WI38 (cell line): ENCODE data around the gene LRP1-AS.

Source experiments
- H3K4me3 ChIP-seq: 2 replicates; pipeline ENCODE4 v1.5.1; 2011; ENCODE audit warnings: low read depth, mild to moderate bottlenecking, control low read depth, low read length
- TF ChIP-seq, protein P1 (sequence below): IDR thresholded peaks from 2 replicates; pipeline ENCODE4 v1.5.1; 2012; ENCODE audit warnings: low read depth, mild to moderate bottlenecking, control low read depth, low read length

Gene LRP1-AS

GRCh38 chr12:57110104-57111030, 37.1 kb downstream of the LRP1-AS start:
- peak overlapping the region; percentile 81 for H3K4me3 ChIP-seq
- TF ChIP-seq, protein P1, sequence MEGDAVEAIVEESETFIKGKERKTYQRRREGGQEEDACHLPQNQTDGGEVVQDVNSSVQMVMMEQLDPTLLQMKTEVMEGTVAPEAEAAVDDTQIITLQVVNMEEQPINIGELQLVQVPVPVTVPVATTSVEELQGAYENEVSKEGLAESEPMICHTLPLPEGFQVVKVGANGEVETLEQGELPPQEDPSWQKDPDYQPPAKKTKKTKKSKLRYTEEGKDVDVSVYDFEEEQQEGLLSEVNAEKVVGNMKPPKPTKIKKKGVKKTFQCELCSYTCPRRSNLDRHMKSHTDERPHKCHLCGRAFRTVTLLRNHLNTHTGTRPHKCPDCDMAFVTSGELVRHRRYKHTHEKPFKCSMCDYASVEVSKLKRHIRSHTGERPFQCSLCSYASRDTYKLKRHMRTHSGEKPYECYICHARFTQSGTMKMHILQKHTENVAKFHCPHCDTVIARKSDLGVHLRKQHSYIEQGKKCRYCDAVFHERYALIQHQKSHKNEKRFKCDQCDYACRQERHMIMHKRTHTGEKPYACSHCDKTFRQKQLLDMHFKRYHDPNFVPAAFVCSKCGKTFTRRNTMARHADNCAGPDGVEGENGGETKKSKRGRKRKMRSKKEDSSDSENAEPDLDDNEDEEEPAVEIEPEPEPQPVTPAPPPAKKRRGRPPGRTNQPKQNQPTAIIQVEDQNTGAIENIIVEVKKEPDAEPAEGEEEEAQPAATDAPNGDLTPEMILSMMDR, result no peak

- peak overlapping the region; percentile 81 for H3K4me3 ChIP-seq
- TF ChIP-seq, protein P1, result no peak
These were observed 38.0 kb downstream of the LRP1-AS start for GRCh38 chr12:57109207-57110103.

DNA sequence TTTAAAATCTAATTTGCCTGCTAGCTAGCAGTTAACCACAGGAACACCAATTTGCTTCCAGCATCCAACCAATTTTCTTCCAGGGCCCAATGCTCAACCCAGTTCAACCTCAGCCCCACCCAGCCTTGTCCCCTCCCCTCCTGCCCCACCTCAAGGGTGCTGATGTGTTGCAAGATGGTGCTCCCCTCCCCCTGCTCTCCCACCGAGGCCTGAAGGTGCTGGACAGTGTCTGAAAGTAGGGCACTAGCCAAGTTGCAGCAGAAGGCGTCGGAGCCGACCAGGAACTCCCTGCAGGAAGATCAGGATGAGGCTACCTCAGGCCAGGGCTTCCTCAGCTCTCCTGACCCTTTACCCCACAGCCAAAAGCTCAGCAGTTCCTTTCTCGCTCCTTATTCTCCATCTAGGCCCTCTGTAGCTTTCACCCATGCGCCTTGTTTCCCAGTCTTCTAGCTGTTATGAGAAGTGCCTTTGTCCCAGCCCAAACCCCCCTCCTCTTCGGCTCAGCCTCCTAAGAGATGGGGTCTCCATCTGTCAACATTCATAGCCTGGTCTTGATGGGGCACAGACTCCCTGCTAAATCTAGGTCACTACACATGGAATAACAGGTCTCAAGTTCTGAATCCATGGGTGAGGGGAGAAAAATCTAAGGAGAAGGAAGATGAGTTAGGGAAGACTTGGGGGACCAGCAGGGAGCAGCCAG, 39.8 kb downstream of the LRP1-AS start:
- no peak overlapping the region for H3K4me3 ChIP-seq
- TF ChIP-seq, protein P1, result no peak

DNA sequence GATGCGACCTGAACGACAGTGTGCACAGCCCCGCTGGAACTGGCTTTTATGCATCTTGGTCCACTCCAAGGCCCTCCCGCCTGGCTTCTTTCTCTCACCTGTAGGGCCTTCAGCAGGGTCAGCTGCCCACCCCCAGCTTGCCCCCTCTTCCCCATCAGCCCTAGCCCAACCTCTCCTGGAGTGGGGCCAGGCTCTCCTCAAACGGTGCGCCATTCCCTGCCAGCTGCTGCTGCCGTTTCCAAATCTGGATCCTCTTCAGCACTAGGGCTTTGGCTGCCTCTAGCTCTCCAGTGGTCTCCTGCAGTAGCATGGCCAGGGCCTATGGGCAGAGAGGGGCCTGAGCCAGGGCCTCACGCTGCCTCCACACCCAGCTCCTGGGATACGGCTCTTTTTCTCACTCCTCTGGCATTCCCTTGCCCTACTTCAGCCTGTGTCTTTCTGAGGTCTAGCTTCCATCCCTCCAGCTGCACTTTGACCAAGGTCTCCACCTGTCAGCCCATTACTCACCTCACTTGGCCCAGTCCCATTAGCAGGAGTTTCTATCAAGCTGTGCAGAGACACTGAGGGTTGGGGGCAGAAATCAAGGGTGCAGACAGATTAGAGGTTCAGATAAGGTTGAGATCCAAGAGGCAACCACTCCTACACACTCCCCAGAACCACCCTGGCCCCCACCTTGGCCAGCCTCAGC, 41.3 kb downstream of the LRP1-AS start:
- TF ChIP-seq, protein P1, result no peak
- no peak overlapping the region for H3K4me3 ChIP-seq

GRCh38 chr12:57105011-57105753, 42.2 kb downstream of the LRP1-AS start:
- no peak overlapping the region for H3K4me3 ChIP-seq
- TF ChIP-seq, protein P1, result no peak

DNA sequence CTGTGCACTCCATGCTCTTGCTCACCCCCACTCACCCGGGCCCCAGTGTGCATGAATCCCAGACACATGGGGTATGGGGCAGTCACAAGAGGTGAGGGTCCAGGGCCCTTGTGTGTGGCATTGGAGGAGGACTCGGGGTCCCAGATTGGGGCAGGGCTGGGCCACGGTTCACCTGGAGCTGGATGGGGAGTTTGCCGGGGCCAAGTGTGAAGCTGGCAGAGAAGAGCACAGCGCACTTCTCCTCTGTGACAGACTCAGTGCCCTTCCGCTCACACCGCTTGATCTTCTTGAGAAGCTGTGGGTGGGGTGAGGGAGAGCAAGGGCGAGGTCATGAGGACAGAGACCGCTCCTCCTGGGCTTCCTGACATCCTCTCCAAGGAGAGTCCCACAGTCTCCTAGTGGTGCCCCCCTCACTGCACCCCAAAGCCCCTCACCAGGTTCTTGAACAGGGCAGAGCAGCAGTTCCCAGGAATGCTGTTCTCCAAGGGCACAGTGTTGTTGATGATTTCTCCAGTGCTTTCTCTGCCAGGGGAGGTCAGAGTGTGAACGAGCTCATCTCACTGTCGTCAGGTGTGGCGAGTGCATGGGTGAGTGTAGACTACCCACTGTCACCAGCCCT, 43.0 kb downstream of the LRP1-AS start:
- TF ChIP-seq, protein P1, result no peak

More for the DNA sequence above, 43.0 kb downstream of the LRP1-AS start:
- H3K4me3 ChIP-seq, result no peak overlapping the region
